ENCODE results near the gene LAMC1. TPM values are rescaled to one million over a fixed set of nuclear protein-coding genes. Genes with fewer than 3 reads are reported as not detected.
A peak's percentile ranks its signal among the peaks of the same experiment; 100 is the strongest.

Gene LAMC1
- total RNA-seq, 1 donor from 2014 or later = 428 TPM

- no peak for DNase-seq (ENCODE audit: low read depth, low spot score)
Measured at GRCh38 chr1:183079712-183080388, 56.6 kb downstream of the LAMC1 start.

- DNase-seq (ENCODE audit: low read depth, low spot score) = peak; percentile 10
Measured at GRCh38 chr1:183080406-183080805, 57.2 kb downstream of the LAMC1 start.

- DNase-seq (ENCODE audit: low read depth, low spot score) = no peak
Measured at GRCh38 chr1:183081402-183082120, 58.3 kb downstream of the LAMC1 start.

GRCh38 chr1:183082650-183083049, 59.4 kb downstream of the LAMC1 start:
- no peak for DNase-seq (ENCODE audit: low read depth, low spot score)

GRCh38 chr1:183087001-183087400, 63.8 kb downstream of the LAMC1 start:
- no peak for DNase-seq (ENCODE audit: low read depth, low spot score)

GRCh38 chr1:183089025-183089639, 65.9 kb downstream of the LAMC1 start:
- no peak for DNase-seq (ENCODE audit: low read depth, low spot score)

GRCh38 chr1:183090391-183091006, 67.3 kb downstream of the LAMC1 start:
- no peak for DNase-seq (ENCODE audit: low read depth, low spot score)

GRCh38 chr1:183091181-183091580, 68.0 kb downstream of the LAMC1 start:
- DNase-seq (ENCODE audit: low read depth, low spot score) = no peak

- DNase-seq (ENCODE audit: low read depth, low spot score) = no peak
Measured at GRCh38 chr1:183092350-183092749, 69.1 kb downstream of the LAMC1 start.

GRCh38 chr1:183093066-183093668, 69.9 kb downstream of the LAMC1 start:
- no peak for DNase-seq (ENCODE audit: low read depth, low spot score)

- DNase-seq (ENCODE audit: low read depth, low spot score) = no peak
Measured at GRCh38 chr1:183093786-183094298, 70.6 kb downstream of the LAMC1 start.

- DNase-seq (ENCODE audit: low read depth, low spot score) = no peak
Measured at GRCh38 chr1:183094351-183094750, 71.1 kb downstream of the LAMC1 start.

- no peak for DNase-seq (ENCODE audit: low read depth, low spot score)
Measured at GRCh38 chr1:183096351-183096750, 73.1 kb downstream of the LAMC1 start.

- no peak for DNase-seq (ENCODE audit: low read depth, low spot score)
Measured at GRCh38 chr1:183096894-183097293, 73.7 kb downstream of the LAMC1 start.

- no peak for DNase-seq (ENCODE audit: low read depth, low spot score)
Measured at GRCh38 chr1:183097438-183098051, 74.3 kb downstream of the LAMC1 start.

- no peak for DNase-seq (ENCODE audit: low read depth, low spot score)
Measured at GRCh38 chr1:183098317-183098716, 75.1 kb downstream of the LAMC1 start.

- DNase-seq (ENCODE audit: low read depth, low spot score) = no peak
Measured at GRCh38 chr1:183100361-183100974, 77.2 kb downstream of the LAMC1 start.

GRCh38 chr1:183101081-183101480, 77.9 kb downstream of the LAMC1 start:
- no peak for DNase-seq (ENCODE audit: low read depth, low spot score)

GRCh38 chr1:183101841-183102276, 78.6 kb downstream of the LAMC1 start:
- no peak for DNase-seq (ENCODE audit: low read depth, low spot score)

- DNase-seq (ENCODE audit: low read depth, low spot score) = no peak
Measured at GRCh38 chr1:183103147-183103546, 79.9 kb downstream of the LAMC1 start.

- no peak for DNase-seq (ENCODE audit: low read depth, low spot score)
Measured at GRCh38 chr1:183103577-183103976, 80.4 kb downstream of the LAMC1 start.

Measured in pulmonary artery endothelial cell (primary cell).